Measurements from ENCODE around the gene CNST.
"Not testable (repeated sequence)": the region's sequence is repeated elsewhere in the genome, so short reads cannot be mapped to it uniquely, and the experiment has no call there.

The CNST gene

DNA sequence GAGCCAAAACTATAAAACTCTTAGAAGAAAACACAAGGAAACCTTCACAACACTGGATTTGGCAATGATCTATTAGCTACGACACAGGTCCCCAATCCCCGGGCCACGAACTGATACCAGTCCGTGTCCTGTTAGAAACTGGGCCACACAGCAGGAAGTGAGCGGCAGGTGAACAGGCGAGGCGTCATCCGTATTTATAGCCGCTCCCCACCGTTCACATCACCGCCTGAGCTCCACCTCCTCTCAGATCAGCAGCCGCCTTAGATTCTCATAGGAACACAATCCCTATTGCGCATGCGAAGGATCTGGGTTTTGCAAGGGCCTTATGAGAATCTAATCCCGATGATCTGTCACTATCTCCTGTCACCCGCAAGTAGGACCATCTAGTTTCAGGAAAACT, 12.1 kb upstream of the CNST start:
- in situ Hi-C loops (cut with MboI; ENCODE audit: low sequenced_read_pairs), result no loop called here

DNA sequence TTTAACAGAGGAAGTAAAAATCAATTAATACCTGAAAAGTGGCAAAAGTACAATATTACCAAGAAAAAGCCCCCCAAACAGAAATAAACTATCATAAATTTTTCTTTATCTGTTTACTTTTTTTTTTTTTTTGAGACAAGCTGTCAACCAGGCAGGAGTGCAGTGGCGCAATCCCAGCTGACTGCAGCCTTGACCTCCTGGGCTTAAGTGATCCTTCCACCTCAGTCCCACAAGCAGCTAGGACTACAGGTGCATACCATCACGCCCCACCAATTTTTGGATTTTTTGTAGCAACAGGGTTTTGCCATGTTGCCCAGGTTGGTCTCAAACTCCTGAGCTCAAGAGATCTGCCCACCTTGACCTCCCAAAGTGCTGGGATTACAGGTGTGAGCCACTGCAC, 8.2 kb upstream of the CNST start:
- in situ Hi-C loops (cut with MboI; ENCODE audit: low sequenced_read_pairs), result no loop called here

DNA sequence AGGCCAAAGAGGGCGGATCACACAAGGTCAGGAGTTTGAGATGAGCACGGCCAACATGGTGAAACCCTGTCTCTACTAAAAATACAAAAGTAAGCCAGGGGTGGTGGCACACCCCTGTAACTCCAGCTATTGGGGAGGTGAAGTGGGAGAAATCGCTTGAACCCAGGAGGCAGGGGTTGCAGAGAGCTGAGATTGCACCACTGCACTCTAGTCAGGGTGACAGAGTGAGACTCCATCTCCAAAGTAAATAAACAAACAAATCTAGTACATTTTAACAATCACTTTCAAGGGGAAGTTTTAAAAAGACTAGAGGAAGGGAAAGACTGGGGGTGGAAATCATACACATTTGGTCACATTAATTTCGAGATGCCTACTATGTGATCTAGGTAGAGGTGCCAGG, 6.9 kb upstream of the CNST start:
- in situ Hi-C loops (cut with MboI; ENCODE audit: low sequenced_read_pairs), result no loop called here

GRCh38 chr1:246560833-246561232, 5.4 kb upstream of the CNST start:
- in situ Hi-C loops (cut with MboI; ENCODE audit: low sequenced_read_pairs), result not testable (repeated sequence)

DNA sequence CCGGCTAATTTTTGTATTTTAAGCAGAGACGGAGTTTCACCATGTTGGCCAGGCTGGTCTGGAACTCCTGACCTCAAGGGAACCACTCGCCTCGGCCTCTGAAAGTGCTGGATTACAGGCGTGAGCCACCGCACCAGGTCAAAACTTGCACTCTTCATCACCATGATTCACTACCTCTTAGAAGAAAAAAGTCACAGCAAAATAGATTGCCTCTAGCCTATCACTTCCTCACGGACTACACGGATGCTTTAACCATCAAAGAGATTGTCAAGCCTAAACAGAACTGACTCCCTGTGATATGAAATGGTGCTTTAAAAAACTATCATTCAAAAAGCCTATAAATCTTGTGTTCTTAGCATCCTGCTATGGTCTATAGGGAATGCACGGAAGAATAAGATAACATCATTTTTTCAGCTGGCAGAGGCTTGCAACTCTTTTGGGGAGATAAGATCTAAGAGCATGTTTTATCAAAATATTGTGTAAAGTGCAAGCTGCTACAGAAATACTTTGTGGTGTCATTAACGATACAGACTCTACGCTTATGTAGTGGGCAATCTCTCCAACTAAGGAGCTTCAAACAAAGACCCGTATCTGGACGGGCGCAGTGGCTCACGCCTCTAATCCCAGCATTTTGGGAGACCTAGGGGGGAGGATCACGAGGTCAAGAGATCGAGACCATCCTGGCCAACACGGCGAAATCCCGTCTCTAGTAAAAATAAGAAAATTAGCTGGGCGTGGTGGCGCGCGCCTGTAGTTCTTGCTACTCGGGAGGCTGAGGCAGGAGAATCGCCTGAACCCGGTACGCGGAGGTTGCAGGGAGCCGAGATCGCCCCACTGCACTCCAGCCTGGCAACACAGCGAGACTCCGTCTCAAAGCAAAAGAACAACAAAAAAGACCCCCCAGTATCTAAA, 1.2 kb upstream of the CNST start:
- in situ Hi-C loops (cut with MboI; ENCODE audit: low sequenced_read_pairs), result no loop called here

- in situ Hi-C loops (cut with MboI; ENCODE audit: low sequenced_read_pairs), result no loop called here
These were observed 517 bp upstream of the CNST start for GRCh38 chr1:246565751-246566127.

- in situ Hi-C loops (cut with MboI; ENCODE audit: low sequenced_read_pairs), result no loop called here
These were observed 773 bp downstream of the CNST start for GRCh38 chr1:246566813-246567645.

- in situ Hi-C loops (cut with MboI; ENCODE audit: low sequenced_read_pairs), result no loop called here
These were observed 1.5 kb downstream of the CNST start for GRCh38 chr1:246567646-246568235.

GRCh38 chr1:246569248-246570238, 3.3 kb downstream of the CNST start:
- in situ Hi-C loops (cut with MboI; ENCODE audit: low sequenced_read_pairs), result no loop called here

DNA sequence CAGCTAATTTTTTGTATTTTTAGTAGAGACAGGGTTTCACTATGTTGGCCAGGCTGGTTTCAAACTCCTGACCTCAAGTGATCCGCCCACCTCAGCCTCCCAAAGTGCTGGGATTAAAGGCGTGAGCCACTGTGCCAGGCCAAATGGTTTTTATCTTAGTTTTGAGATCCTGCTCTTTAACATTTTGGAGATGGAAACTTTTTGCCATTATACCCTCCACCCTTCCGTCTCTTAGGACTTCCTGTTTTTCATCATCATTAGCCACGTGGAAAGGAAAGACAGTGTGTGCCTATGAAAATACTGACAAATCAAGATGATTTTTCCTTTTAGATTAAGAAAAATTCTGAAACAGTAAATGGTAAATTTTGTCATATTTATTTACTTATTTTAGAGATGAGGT, 5.1 kb downstream of the CNST start:
- in situ Hi-C loops (cut with MboI; ENCODE audit: low sequenced_read_pairs), result not testable (repeated sequence)

DNA sequence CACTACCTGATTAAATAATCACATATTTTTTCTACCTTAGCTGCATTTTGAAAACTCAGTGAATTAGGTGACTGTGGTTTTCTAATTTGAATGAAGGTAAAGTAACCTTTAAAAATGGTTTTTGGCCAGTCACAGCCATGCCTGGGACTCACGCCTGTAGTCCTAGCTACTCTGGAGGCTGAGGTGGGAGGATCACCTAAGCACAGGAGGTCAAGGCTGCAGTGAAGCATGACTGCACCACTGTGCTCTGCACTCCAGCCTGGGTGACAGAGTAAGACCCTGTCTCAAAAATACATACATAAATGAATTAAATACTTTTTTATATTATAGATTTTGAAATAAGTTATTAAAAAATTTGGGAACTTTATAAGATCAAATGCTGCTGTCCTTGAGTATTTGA, 5.7 kb downstream of the CNST start:
- in situ Hi-C loops (cut with MboI; ENCODE audit: low sequenced_read_pairs), result no loop called here

GRCh38 chr1:246572785-246573184, 6.5 kb downstream of the CNST start:
- in situ Hi-C loops (cut with MboI; ENCODE audit: low sequenced_read_pairs), result no loop called here

GRCh38 chr1:246573491-246573890, 7.2 kb downstream of the CNST start:
- in situ Hi-C loops (cut with MboI; ENCODE audit: low sequenced_read_pairs), result no loop called here

DNA sequence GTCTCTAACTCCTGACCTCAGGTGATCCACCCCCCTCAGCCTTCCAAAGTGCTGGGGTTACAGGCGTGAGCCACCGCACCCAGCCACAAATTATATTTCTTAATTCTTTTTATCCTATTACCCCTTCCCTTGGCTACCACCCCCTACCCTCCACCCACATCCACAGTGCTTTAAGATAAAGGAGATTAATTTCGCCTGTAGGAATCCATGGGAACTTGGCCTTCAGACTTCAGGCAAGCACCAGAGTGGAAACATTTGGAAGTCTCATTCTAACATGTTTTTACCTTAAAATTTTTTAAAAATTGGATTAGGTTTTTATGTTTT, 10.4 kb downstream of the CNST start:
- in situ Hi-C loops (cut with MboI; ENCODE audit: low sequenced_read_pairs), result no loop called here

DNA sequence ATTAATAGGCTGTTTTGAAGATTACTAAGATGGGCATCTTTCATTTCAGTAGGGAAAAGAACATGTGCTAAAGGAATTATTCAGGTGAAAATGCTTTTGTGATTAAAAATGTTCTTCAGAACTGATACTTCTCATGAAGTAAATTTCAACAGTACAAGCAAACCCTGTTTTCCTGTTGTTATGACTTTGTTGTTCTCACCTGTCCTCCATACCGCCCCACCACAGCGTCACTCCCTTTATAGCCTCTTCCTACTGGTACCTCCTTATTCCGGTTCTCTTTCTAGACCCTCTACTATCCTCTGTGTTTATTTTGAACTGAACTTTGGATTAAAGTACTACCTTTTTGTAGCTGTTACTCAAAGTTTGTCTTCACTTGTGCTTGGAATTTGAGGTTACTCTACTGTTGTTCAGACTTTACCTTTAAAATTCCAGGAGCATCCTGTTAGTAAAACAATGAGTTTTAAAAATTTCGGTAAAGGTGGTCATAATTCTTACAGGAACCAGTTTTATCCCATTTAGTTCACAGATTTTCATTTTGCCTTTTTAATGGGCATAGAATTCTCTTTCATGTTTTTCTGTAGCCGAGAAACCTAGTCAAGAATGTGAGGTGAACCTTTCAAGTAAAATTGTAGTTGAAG, 10.9 kb downstream of the CNST start:
- in situ Hi-C loops (cut with MboI; ENCODE audit: low sequenced_read_pairs), result no loop called here

- in situ Hi-C loops (cut with MboI; ENCODE audit: low sequenced_read_pairs), result no loop called here
These were observed 11.5 kb downstream of the CNST start for GRCh38 chr1:246577720-246578106.

DNA sequence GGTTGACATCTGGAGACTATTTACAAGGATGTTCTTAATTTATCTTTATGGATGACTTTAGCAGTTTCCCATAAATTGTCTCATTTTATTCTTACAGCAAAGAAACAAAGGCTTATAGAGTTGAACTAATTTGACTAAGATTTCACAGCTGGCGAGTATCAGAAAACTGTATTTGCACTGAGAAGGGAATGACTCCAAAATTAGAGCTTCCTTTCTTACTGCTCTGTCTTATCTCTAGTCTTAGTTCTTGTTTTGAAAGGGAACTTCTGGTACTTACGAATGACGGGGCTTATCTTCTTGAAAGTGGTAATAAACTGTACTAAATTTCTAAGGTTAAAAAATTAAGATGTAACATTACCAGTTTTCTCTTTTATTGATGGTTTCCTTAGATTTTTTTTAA, 13.6 kb downstream of the CNST start:
- in situ Hi-C loops (cut with MboI; ENCODE audit: low sequenced_read_pairs), result no loop called here

GRCh38 chr1:246580497-246581370, 14.5 kb downstream of the CNST start:
- in situ Hi-C loops (cut with MboI; ENCODE audit: low sequenced_read_pairs), result no loop called here

Data from HL-60/S4 treated with phorbol 12-myristate 13-acetate at 8.2 ng/mL for 4 days and 3 days (cell line).